ENCODE data around the gene MAEA.
"Not testable (repeated sequence)": the region's sequence is repeated elsewhere in the genome, so short reads cannot be mapped to it uniquely, and the experiment has no call there.

The MAEA gene

DNA sequence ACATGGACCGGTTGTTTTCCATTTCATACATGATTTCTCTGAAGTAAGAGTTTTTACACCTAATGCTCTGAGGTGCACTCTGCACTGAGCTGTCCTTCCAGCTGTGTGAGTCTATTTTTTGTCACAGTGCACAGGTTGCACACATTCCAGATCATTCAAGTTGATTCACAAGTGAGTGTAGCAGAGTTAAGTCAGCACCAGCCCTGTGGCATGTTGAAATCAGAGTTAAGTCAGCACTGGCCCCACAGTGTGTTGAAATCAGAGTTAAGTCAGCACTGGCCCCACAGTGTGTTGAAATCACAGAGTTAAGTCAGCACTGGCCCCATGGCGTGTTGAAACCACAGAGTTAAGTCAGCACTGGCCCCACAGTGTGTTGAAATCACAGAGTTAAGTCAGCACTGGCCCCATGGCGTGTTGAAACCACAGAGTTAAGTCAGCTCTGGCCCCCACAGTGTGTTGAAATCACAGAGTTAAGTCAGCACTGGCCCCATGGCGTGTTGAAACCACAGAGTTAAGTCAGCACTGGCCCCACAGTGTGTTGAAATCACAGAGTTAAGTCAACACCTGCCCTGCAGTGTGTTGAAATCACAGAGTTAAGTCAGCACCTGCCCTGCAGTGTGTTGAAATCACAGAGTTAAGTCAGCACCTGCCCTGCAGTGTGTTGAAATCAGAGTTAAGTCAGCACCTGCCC is 45.6 kb downstream of the MAEA start:
- DNase-seq (ENCODE audit: low read depth): not testable (repeated sequence)

DNA sequence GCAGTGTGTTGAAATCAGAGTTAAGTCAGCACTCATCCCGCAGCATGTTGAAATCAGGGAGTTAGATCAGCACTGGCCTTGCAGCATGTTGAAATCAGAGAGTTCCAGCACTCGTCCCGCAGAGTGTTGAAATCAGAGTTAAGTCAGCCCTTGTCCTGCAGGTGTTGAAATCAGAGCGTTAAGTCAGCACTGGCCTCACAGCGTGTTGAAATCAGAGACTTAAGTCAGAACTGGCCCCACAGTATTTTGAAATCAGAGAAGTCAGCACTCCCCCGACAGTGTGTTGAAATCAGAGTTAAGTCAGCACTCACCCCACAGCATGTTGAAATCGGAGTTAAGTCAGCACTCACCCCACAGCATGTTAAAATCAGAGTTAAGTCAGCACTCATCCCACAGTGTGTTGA is 46.4 kb downstream of the MAEA start:
- no peak for DNase-seq (ENCODE audit: low read depth)

DNA sequence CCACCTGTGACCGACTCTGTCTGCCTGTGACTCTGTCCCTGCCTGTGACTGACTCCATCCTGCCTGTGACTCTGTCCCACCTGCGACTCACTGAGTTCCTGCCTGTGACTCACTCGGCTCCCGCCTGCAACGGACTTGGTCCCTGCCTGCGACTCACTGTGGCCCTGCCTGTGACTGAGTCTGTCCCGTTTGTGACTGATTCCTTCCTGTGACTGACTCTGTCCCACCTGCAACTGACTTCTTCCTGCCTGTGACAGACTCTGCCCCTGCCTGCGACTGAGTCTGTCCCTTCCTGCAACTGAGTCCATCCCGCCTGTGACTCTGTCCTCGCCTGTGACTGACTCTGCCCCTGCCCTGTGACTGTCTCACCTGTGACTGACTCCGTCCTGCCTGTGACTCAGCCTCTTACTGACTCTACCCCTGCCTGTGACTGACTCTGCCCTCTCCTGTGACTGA is 47.7 kb downstream of the MAEA start:
- DNase-seq (ENCODE audit: low read depth): no peak

DNA sequence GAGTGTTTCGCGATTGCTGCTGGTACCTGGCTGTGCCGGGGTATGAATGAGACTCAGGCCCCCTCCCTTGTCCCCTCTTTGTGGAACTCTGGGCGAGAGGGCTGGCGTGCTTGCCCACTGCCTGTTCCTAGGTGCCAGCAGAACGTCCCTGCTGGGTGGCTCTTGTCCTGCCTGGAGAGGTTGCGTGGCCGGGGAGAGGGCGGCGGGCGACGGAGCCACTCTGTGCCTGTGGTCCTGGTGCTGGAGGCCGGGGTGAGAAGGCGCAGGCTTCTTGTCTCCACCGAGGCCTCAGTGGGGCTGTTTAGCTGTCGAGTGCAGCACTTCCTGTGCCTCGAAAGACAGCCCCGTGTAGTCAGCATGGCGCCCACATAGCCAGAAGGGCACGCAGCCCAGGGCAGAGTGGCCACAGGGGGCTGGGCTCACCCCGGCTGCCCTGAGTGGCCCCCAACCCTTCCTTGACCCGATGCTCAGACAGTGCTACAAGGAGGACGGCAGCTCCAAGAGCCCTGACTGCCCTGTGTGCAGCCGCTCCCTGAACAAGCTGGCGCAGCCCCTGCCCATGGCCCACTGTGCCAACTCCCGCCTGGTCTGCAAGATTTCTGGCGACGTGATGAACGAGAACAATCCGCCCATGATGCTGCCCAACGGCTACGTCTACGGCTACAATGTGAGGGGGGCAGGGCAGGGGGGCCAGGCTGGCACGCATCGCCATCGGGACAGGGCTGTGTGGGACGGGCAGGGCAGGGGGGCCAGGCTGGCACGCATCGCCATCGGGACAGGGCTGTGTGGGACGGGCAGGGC is 48.5 kb downstream of the MAEA start:
- DNase-seq (ENCODE audit: low read depth): no peak

DNA sequence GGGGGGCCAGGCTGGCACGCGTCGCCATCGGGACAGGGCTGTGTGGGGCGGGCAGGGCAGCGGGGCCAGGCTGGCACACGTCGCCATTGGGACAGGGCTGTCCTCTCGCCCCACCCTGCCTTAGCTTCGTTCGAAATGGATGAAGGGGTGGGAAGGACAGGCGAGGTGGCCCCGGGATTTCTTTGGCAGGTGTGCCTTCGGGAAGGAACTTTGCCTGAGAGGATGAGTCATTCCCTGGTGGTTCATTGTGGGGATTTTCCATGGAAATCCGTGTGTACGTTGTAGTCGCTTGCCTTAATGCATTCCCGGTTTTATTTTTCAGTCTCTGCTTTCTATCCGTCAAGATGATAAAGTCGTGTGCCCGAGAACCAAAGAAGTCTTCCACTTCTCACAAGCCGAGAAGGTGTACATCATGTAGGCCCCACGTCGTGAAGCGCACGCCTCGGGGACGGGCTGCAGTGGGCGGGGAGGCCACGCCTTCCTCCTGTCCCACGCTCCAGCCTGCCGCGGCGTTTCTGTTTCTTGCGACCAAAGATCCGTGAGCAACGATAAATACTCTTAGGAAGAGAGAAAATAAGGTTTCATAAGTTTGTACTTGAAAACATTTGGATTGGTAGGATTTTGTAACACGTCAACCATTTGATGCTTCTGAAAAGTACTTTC is 49.2 kb downstream of the MAEA start:
- DNase-seq (ENCODE audit: low read depth): no peak

DNA sequence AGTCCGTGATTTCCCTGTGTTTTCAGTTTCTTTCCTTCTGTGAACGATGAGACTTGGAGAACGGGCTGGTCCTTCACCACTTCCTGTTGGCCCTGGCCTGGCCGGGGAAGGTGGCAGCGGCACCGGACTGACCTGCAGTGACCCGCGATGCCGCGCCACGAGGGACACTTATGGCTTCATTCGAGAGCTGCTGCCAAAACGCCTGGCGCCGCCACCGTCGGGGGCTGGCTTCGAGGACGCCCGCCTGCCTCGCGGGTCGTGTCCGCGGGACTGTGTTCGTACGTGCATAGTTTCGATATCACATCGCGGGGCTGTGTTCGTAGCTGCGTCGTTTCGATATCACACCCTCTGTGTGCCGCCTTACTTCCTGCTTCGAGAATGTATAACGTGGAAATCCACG is 49.8 kb downstream of the MAEA start:
- no peak for DNase-seq (ENCODE audit: low read depth)

DNA sequence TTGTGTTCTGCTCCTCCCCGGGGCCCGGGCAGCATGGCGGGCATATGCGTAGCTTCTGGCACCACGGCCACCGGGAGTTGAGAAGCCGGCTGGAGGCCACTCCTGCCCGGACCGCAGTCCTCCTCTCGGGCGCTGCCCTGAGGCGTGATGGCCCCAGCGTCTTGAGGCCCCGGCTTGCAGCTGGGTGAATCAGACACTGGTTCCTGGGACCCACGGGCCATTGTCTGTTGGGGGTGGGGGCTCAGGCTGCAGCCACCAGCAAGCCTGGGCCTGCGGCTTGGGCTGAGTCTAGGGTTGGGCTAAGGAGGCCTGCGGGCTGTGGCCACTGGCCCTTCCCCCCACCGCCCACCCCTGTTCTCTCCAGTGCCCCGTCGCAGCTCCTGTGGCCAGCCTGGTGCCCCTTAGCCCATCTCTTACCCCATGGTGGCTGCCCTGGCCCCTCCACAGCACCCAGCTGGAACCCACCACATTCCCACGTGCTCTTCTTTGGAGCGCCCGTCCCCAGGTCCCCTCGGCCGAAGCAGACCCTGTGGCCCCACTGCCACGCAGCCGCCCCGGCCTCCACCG is 50.6 kb downstream of the MAEA start:
- DNase-seq (ENCODE audit: low read depth): no peak

DNA sequence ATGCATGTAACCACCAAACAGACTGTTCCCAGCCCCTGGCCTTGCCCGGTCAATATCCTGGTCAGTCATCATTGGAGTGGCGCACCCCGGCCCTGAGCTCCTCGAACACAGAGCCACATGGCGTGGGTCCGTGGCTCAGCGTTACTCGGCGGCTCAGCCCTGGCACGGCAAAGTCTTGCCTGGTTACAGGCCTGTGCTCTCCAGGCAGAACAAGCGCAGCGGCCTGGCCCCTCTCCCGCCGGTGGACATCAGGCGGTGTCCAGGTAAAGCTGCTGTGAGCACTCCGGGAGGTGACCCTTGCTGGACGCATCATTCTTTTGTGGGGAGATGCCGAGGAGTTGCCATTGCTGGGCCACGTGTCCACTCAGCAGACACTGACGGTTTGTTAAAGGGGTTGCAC is 51.2 kb downstream of the MAEA start:
- no peak for DNase-seq (ENCODE audit: low read depth)

DNA sequence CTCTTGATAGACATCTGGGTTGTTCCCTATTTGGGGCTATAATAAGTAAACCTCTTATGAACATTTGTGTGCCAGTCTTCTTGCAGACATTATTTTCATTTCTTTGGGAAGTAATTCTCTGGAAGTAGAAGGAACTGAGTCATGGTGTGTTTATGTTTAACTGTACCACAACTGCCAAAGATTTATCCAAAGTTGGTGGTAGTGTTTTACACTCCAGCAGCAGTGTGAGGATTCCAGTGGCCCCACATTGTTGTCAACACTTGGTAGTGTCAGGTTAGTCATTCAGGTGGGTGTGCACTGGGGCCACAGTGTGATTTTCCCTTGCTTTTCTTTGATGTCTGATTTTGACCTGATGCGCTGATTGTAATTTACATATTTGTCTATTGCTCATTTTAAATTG is 52.3 kb downstream of the MAEA start:
- DNase-seq (ENCODE audit: low read depth): no peak

DNA sequence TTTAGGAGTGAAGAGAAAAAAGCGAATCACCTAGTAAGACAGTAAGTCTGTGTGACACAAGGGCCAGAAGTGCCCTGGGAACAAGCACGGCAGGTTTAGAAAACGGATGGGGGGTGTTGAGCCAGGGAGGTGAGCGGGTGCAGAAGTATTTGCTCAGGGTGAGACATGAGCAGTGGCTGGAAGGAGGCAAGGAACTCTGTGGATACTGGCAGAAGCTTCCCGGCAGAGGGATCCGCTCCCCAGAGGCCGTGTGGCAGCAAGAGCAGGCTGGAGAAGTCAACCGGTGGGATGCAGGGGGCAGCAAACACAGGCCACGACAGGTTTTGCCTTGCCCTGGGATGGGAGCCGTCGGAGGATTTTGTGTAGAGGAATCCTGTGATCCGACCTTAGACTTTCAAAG is 55.0 kb downstream of the MAEA start:
- DNase-seq (ENCODE audit: low read depth): no peak

DNA sequence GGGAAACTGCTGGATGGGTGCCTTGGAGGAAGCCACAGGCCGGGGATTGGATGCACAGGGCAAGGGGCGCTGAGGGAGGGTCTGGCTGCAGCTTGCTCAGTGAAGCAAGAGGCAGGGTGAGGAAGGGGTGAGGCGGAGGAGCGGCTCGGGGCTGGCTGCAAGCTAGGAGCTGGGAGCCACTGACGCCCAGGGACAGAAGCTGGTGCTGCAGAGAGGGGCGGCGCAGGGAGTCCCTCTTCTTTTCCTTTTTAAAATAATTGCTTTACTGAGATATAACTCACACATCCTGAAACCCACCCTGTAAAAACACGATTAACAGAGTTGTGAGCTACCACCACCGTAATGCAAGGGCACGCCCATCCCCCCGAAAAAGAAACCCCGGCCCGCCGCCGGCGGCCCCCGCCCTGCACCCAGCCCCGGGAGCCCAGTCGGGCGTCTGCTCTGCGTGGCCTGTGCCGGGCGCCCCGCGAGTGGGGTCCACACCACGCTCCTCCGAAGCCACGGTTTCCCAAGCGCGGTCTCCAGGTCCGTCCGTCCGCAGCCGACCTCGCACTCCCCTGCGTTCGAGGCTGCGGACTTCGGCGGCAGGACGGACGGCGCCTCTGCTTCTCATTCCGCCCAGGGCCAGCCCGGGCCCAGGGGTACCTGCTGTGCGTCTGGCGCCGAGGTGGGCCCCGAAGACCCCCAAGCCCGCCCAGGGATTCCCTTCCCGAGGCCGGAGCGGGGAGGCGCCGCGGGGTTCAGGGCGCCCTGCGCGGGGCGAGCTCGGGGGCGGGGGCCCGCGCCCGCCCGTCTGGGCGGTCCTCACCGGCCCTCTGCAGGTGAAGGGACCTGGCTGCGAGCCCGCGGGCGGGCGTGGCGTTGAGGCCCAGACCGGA is 56.5 kb downstream of the MAEA start:
- DNase-seq (ENCODE audit: low read depth): no peak

DNA sequence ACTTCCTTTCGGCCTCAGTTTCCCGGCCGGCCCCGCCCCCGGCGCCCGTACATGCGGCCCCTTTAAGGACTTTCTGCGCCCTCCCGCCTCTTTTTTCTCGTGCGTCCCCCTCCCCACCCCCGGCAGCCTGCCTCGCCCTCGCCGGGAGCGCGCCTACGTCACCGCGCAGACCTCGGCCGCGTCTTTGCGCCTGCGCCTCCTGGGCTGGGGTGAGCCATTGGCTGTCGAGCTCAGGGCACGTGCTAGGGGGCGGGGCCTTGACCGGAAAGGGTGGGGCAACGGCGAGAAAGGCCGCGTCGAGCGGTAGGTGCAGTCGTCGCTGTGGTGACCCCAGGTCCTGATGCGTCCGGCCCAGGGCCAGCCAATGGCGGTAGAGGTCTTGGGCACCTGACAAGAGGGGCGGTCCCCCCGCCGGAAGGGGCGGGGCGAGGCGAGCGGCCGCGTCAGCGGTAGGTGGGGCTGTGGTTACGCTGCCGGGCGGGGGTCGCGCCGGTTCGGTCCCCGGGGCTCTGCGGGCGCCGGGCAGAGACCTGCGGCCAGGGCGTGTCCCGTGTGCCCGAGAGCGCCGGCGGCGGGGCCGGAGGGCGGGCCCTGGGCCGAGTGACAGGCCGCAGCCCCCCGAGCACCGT is 57.2 kb downstream of the MAEA start, which contains the start of gene UVSSA:
Gene UVSSA, plus strand, starts transcription at position 428 of the 629 bp plus-strand sequence. CDS start 884 bp downstream, outside the sequence.
- peak; percentile 90 for DNase-seq (ENCODE audit: low read depth)

DNA sequence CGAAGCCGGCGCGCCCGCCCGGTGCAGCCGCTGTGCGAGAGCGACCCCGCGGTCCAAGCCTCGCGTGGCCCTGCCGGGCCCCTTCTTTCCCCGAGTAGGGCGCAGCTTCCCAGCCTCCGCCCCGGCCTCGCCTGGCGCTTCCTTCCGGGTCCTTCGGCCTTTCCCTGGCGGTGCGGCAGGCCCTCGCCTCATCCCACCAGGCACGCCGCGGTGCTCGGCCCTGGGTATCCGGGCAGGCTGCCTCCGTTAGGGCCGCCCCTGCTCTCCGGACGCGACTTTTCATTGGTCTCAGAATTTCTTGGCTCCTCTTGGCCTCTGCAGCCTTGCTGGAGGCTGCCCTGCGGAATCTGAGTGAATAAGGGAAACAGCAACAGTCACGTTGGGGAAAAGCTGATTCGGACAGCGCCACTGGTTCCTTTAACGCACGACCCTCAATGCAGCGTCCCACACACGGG is 57.7 kb downstream of the MAEA start:
- no peak for DNase-seq (ENCODE audit: low read depth)

DNA sequence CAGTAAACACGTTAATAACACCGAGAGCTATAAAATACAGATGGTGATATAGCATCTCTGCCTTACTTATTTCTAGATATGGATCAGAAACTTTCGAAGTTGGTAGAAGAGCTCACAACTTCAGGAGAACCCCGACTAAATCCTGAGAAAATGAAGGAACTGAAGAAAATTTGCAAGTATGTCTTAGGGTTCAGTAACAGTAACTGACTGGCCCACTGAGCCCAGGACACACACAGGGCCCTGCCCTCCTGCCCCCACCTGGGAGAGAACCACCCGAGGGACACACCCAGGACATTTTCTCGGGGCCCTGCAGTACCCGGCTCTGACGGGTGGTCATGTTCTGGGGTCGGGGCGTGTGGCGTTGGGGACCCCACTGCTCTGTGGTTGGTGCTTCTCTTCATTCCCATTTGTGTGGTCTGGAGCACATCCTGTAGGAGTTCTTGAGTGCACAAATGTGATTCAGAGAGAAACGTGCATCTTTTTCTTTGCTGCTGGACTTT is 58.4 kb downstream of the MAEA start:
- no peak for DNase-seq (ENCODE audit: low read depth)

DNA sequence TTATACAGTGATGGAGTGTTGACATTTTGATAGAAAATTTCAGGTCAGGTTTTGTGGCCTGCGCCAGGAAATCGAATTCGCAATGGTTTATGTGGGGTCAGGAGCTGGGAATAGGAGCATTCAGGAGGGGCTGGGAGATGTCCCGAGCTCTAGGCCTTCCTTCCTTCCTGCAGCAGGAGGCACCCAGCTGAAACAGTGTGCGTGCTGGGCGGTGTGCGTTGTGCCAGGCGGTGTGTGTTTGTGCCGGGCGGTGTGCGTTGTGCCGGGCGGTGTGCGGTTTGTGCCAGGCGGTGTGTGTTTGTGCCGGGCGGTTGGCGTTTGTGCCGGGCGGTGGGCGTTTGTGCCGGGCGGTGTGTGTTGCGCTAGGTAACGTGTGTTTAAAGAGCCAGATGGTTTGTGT is 59.1 kb downstream of the MAEA start:
- DNase-seq (ENCODE audit: low read depth): no peak

DNA sequence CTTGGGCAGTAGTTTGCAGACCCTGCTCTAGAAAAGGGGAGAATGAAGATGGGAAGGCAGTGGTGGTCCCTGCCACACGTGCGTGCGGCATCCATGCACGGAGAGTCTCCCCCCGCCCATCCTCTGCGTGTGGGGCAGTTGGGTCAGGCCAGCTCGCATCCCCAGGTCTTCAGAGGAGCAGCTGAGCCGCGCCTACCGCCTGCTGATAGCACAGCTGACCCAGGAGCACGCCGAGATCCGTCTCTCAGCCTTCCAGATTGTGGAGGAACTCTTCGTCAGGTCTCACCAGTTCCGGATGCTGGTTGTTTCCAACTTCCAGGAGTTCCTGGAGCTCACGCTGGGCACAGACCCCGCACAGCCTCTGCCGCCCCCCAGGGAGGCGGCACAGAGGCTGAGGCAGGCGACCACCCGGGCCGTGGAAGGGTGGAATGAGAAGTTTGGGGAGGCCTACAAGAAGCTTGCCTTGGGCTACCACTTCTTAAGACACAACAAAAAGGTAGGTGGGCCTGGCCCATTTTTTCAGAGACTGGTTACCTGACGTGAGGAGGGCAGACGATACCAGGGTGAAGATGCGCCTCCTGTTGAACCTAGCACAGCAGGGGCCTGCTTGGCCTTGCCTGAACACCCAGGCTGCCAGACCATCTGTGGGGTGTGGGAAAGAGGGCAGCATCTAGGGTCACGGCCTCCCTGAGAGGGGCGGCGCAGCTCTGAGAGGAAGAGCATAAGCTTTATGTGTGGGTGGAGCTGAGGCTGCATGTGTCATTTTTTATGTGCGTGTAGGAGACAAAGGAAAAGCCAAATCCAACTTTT is 59.9 kb downstream of the MAEA start:
- DNase-seq (ENCODE audit: low read depth): no peak

DNA sequence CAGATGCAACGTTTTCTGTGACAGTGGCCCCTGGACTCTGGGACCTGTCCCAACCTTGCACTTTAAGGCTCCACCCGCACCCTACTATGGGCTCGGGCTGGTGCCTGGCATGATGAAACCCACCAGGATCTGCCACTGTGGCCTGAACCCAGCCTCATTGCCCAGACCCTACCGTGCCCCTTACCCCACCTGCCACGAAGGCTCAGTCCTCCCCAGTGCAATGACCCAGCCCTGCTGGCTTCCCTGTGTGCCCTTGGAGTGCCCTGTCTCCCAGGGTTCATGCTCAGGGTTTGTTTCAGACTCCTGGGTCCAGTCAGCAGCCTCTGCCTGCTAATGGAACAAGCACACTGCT is 60.5 kb downstream of the MAEA start:
- DNase-seq (ENCODE audit: low read depth): no peak

DNA sequence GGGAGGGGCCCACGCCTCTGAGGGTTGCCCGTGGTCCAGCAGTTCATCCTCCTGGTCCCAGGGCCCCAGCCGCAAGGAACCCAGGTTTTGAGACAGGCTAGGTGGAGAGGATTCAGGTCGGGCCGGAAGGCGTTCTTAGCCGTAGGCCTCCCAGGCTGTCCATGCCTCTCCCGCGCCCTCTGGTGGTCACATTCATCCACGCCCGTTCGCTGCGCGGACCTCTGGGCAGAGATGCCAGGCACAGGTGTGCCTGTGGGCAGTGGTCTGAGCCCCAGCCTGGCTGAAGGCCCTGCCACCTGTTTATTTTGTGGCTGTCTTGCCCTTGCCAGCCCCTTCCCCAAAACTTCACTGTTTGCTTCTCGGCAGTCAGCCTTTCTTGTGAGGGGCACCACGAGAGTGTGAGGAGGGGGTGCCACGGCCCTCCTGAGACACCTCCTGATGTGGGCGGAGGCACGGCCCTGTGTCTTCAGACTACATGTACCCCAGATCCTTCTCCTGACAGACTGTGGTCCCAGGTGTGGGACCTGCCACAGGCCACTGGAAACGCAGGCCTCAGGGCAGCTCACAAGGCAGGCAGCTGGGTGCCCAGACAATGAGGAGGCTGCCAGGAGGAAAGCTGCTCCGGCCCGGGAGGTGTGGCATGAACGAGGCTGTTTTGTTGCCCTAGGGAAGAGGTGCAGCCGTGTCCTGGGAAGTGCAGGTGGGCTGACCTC is 62.3 kb downstream of the MAEA start:
- no peak for DNase-seq (ENCODE audit: low read depth)

DNA sequence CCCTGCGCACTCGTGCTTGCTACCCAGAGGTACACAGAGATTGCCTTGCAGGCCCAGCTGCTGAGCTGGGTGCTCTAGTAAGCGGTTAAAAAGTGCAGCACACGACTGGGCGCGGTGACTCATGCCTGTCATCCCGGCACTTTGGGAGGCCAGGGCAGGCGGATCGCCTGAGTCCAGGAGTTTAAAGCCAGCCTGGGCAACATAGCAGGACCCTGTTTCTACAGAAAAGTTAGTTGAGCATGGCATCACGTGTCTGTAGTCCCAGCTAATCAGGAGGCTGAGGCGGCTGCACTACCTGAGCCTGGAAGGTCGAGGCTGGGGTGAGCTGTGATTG is 62.8 kb downstream of the MAEA start:
- no peak for DNase-seq (ENCODE audit: low read depth)
